ENCODE data around the gene ADAM10. TPM values are rescaled to one million over a fixed set of nuclear protein-coding genes. Genes with fewer than 3 reads are reported as not detected.

The ADAM10 gene
- total and polyA plus RNA-seq, 2 of the 4 experiments (the other 2 are of a cell fraction), result 110 to 185 TPM

DNA sequence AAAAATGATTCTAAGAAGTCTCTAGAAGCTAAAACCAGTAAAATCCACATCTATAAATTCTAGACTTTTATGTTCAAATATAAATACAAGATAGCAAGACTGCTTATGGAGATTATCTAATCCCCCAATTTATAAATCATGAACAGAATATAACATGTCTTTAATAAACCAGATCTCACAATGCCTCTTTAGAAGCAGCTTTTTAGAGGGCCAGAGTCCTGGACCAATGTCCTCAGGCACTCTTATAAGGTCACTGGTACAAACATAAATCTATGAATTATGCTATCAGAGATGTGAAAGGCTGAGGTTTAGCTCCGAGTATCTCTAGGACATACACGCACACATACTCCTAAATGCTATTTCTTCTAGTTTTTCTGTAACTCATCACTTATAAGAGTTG is 78.3 kb downstream of the ADAM10 start:
- Histone ChIP-seq H2AK9ac (replicated peaks; ENCODE audit: low read depth, low read length, poor library complexity) (no peak overlapping the region), H3K36me3 (ENCODE audit: control insufficient read depth, insufficient read depth, low read length) (peaks cover 3% of the 10 kb centered on the region; the same call in 1 of the 2 replicates), H3K27ac (ENCODE audit: insufficient read depth, low read length) (no peak overlapping the region), H4K8ac (ENCODE audit: low read depth in 2 of 2, low read length in 2 of 2) (no peak overlapping the region), H3K4me1 (ENCODE audit: control insufficient read depth, insufficient read depth, low read length) (peaks cover 5% of the 10 kb centered on the region), H2BK20ac (ENCODE audit: low read depth, low read length) (no peak overlapping the region), H4K5ac (ENCODE audit: low read depth, low read length) (no peak overlapping the region), H2AFZ (replicated peaks; ENCODE audit: low read length, poor library complexity) (no peak overlapping the region), H3K23ac (ENCODE audit: low read depth, low read length) (no peak overlapping the region), H2BK120ac (ENCODE audit: low read depth, low read length) (no peak overlapping the region), H3K18ac (ENCODE audit: low read depth, low read length) (no peak overlapping the region), H3K9me1 (ENCODE audit: insufficient read depth, low read length) (peaks cover 8% of the 10 kb centered on the region), H3K4ac (ENCODE audit: low read depth, low read length) (no peak overlapping the region), H3K79me1 (ENCODE audit: low read depth in 1 of 2, low read length in 2 of 2) (peaks cover 23 to 44% of the 10 kb centered on the region in 2 experiments), H3K9ac (ENCODE audit: low read depth, low read length) (no peak overlapping the region), H2AK5ac (ENCODE audit: low read depth, low read length) (no peak overlapping the region), H4K91ac (ENCODE audit: insufficient read depth, low read depth, low read length) (no peak overlapping the region), H3K27me3 (ENCODE audit: control insufficient read depth, insufficient read depth, low read length) (no peaks in the 10 kb centered on the region), H3K4me2 (ENCODE audit: low read depth, low read length) (no peak overlapping the region), H2BK15ac (ENCODE audit: low read depth, low read length) (no peak overlapping the region), H3K56ac (ENCODE audit: extremely low read depth, insufficient read depth, low read length) (no peak overlapping the region), H3K14ac (replicated peaks; ENCODE audit: low read depth, low read length) (no peak overlapping the region), H4K20me1 (ENCODE audit: insufficient read depth, low read length) (peaks cover 11% of the 10 kb centered on the region; the same call in 1 of the 2 replicates), H2BK5ac (ENCODE audit: low read depth, low read length, poor library complexity, severe bottlenecking) (no peak overlapping the region), H3K9me3 (ENCODE audit: control insufficient read depth, insufficient read depth, low read length) (no peaks in the 10 kb centered on the region), H3K4me3 (ENCODE audit: insufficient read depth, low read depth, low read length) (no peak overlapping the region)
- in situ Hi-C loops (cut with MboI; ENCODE audit: low sequenced_read_pairs) (no loop called here), intact Hi-C loops (cut with micrococcal nuclease) (no loop called here), dilution Hi-C loops (cut with HindIII; ENCODE audit: low sequenced_read_pairs, unreplicated experiment) (no loop called here)
- DNase-seq, result no peak
- no peak for ATAC-seq (ENCODE audit: low read depth)
- no peak for TF ChIP-seq RAD21 (IDR thresholded peaks at IDR 0.05; ENCODE audit: low read length)
- TF ChIP-seq RCOR1 (IDR thresholded peaks at IDR 0.05; ENCODE audit: insufficient replicate concordance, low read length), result no peak
- no peak for TF ChIP-seq BHLHE40 (IDR thresholded peaks at IDR 0.05; ENCODE audit: low read depth, low read length)
- no peak for TF ChIP-seq MAFK (IDR thresholded peaks at IDR 0.05; ENCODE audit: low read depth, low read length)
- no peak for TF ChIP-seq MAZ (IDR thresholded peaks at IDR 0.05; ENCODE audit: borderline replicate concordance, low read depth, low read length)
- no peak for TF ChIP-seq MXI1 (IDR thresholded peaks at IDR 0.05; ENCODE audit: borderline replicate concordance, low read depth, low read length)
- TF ChIP-seq, protein P1, sequence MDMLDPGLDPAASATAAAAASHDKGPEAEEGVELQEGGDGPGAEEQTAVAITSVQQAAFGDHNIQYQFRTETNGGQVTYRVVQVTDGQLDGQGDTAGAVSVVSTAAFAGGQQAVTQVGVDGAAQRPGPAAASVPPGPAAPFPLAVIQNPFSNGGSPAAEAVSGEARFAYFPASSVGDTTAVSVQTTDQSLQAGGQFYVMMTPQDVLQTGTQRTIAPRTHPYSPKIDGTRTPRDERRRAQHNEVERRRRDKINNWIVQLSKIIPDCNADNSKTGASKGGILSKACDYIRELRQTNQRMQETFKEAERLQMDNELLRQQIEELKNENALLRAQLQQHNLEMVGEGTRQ (IDR thresholded peaks at IDR 0.05; ENCODE audit: low read depth, low read length), result no peak
- no peak for TF ChIP-seq SMC3 (IDR thresholded peaks at IDR 0.05; ENCODE audit: low read depth, low read length)
- TF ChIP-seq POLR2A (IDR thresholded peaks at IDR 0.05; ENCODE audit: low read depth, low read length), result no peak
- TF ChIP-seq CHD1 (IDR thresholded peaks at IDR 0.05; ENCODE audit: low read depth, low read length), result no peak
- no peak for TF ChIP-seq FOS (IDR thresholded peaks at IDR 0.05; ENCODE audit: low read depth, low read length)
- TF ChIP-seq, protein P2, sequence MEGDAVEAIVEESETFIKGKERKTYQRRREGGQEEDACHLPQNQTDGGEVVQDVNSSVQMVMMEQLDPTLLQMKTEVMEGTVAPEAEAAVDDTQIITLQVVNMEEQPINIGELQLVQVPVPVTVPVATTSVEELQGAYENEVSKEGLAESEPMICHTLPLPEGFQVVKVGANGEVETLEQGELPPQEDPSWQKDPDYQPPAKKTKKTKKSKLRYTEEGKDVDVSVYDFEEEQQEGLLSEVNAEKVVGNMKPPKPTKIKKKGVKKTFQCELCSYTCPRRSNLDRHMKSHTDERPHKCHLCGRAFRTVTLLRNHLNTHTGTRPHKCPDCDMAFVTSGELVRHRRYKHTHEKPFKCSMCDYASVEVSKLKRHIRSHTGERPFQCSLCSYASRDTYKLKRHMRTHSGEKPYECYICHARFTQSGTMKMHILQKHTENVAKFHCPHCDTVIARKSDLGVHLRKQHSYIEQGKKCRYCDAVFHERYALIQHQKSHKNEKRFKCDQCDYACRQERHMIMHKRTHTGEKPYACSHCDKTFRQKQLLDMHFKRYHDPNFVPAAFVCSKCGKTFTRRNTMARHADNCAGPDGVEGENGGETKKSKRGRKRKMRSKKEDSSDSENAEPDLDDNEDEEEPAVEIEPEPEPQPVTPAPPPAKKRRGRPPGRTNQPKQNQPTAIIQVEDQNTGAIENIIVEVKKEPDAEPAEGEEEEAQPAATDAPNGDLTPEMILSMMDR (conservative IDR thresholded peaks at IDR 0.05; ENCODE audit: low read depth, low read length), result no peak
- TF ChIP-seq RFX5 (IDR thresholded peaks at IDR 0.05; ENCODE audit: low read depth, low read length), result no peak
- TF ChIP-seq, protein P3, sequence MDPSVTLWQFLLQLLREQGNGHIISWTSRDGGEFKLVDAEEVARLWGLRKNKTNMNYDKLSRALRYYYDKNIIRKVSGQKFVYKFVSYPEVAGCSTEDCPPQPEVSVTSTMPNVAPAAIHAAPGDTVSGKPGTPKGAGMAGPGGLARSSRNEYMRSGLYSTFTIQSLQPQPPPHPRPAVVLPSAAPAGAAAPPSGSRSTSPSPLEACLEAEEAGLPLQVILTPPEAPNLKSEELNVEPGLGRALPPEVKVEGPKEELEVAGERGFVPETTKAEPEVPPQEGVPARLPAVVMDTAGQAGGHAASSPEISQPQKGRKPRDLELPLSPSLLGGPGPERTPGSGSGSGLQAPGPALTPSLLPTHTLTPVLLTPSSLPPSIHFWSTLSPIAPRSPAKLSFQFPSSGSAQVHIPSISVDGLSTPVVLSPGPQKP (IDR thresholded peaks at IDR 0.05; ENCODE audit: borderline replicate concordance, low read depth, low read length), result no peak
- no peak for TF ChIP-seq NFE2L2 (IDR thresholded peaks at IDR 0.05; ENCODE audit: low read depth, low read length)
- TF ChIP-seq CEBPB (IDR thresholded peaks at IDR 0.05; ENCODE audit: low read depth, low read length), result no peak
- no CpG with 5 or more reads among the region's 2 CpGs for WGBS, 2 experiments (ENCODE audit: extremely low coverage in 2 of 2, insufficient read length in 1 of 2)
- CTCF ChIA-PET, result interaction anchor here (0.5 kb wide), 1 partner anchor 12 kb away, joined by 3 read pairs; no protein-coding TSS in a partner anchor
- POLR2A ChIA-PET (ENCODE audit: unreplicated experiment), result no interaction called here
- no TSS peak for BruUV-seq (replicated peaks)
